SK-N-SH (cell line): ENCODE results near the gene MED29. TPM values are rescaled to one million over a fixed set of nuclear protein-coding genes. Genes with fewer than 3 reads are reported as not detected.

Source experiments
- CTCF ChIA-PET: fragments of 300-600, 350-600 bp; formaldehyde crosslinking; extraction: SDS; loops from one replicate; lab custom pipeline; 2021; lab: Yijun Ruan, JAX
- POLR2A ChIA-PET: fragments of 350-600 bp; sonication (Branson Sonifier 250); formaldehyde crosslinking; extraction: SDS; loops from one replicate; lab custom pipeline; 2020; ENCODE audit warnings: antibody characterized with exemption, inconsistent platforms; lab: Yijun Ruan, JAX
- DNase-seq: peaks from one replicate; pipeline ENCODE4 v3.0.0; 2012
- H2AFZ ChIP-seq: fragments of 200-600 bp; sonication (generic); 2 replicates; pipeline ENCODE4 v1.8.1; 2016; ENCODE audit warnings: antibody characterized with exemption, mild to moderate bottlenecking, low read depth
- H3F3A ChIP-seq: fragments of 200-600 bp; sonication (generic); replicated peaks from 2 replicates; pipeline ENCODE3; 2016; ENCODE audit warnings: antibody characterized with exemption, mild to moderate bottlenecking; ENCODE audit not compliant: insufficient read depth
- H3K27ac ChIP-seq, 2 experiments: fragments of 200-500 bp in 1 of 2; fragments of 200-600 bp in 1 of 2; sonication (Bioruptor generic) in 1 of 2; sonication (generic), shearing (Covaris generic) in 1 of 2; 2 replicates each; pipeline versions ENCODE4 v1.5.1 to v1.6.1; 2014 to 2016; ENCODE audit warnings: low read depth in 2 of 2, inconsistent platforms in 1 of 2, low read length in 1 of 2, mild to moderate bottlenecking in 1 of 2, mixed read lengths in 1 of 2
- H3K27me3 ChIP-seq: fragments of 200-600 bp; sonication (generic), shearing (Covaris generic); 2 replicates; pipeline ENCODE4 v1.6.1; 2016; ENCODE audit warnings: mixed run types; ENCODE audit not compliant: insufficient read depth
- H3K36me3 ChIP-seq, 2 experiments: fragments of 200-500 bp in 1 of 2; fragments of 200-600 bp in 1 of 2; sonication (Bioruptor generic) in 1 of 2; sonication (generic) in 1 of 2; replicated peaks in 1 of 2; 2 replicates each; pipeline versions ENCODE3 to v1.5.1; 2014 to 2016; ENCODE audit warnings: low read length in 1 of 2, mild to moderate bottlenecking in 1 of 2; ENCODE audit not compliant: insufficient read depth in 2 of 2, control insufficient read depth in 1 of 2
- H3K4me1 ChIP-seq, 2 experiments: fragments of 200-500 bp in 1 of 2; fragments of 200-600 bp in 1 of 2; sonication (Bioruptor generic) in 1 of 2; sonication (generic), shearing (Covaris generic) in 1 of 2; 2 replicates each; pipeline versions ENCODE4 v1.5.1 to v1.6.1; 2014 to 2016; ENCODE audit warnings: low read depth in 1 of 2, low read length in 1 of 2, mixed run types in 1 of 2; ENCODE audit not compliant: insufficient read depth in 2 of 2, control insufficient read depth in 1 of 2
- H3K4me2 ChIP-seq: fragments of 200-600 bp; sonication (generic), shearing (Covaris generic); 2 replicates; pipeline ENCODE4 v1.6.1; 2017; ENCODE audit warnings: mixed run types
- H3K4me3 ChIP-seq, 2 experiments: fragments of 200-500 bp in 1 of 2; fragments of 200-600 bp in 1 of 2; sonication (Bioruptor generic) in 1 of 2; sonication (generic), shearing (Covaris generic) in 1 of 2; 2 replicates each; pipeline versions ENCODE4 v1.5.1 to v1.8.1; 2014 to 2016; ENCODE audit warnings: low read depth in 2 of 2, inconsistent platforms in 1 of 2, low read length in 1 of 2, mild to moderate bottlenecking in 1 of 2, mixed read lengths in 1 of 2, moderate library complexity in 1 of 2
- H3K79me2 ChIP-seq: fragments of 200-600 bp; sonication (generic); 2 replicates; pipeline ENCODE4 v1.8.1; 2017; ENCODE audit warnings: mild to moderate bottlenecking; ENCODE audit not compliant: insufficient read depth
- H3K9ac ChIP-seq: fragments of 200-600 bp; sonication (generic); 2 replicates; pipeline ENCODE4 v1.6.1; 2017; ENCODE audit warnings: mixed run types
- H3K9me2 ChIP-seq: fragments of 200-600 bp; sonication (generic); 2 replicates; pipeline ENCODE4 v1.6.1; 2017; ENCODE audit warnings: mixed run types
- H3K9me3 ChIP-seq: fragments of 200-600 bp; sonication (generic); 2 replicates; pipeline ENCODE4 v1.6.1; 2017; ENCODE audit warnings: mixed run types, mild to moderate bottlenecking, moderate library complexity
- H4K20me1 ChIP-seq: fragments of 200-600 bp; sonication (generic); 2 replicates; pipeline ENCODE4 v1.6.1; 2017; ENCODE audit warnings: mild to moderate bottlenecking, mixed run types; ENCODE audit not compliant: insufficient read depth
- CHD2 ChIP-seq: fragments of 150-350 bp; IDR thresholded peaks from 2 replicates; pipeline ENCODE4 v1.6.1; 2018; ENCODE audit warnings: low read length; ENCODE audit not compliant: partially characterized antibody
- ELF1 ChIP-seq: IDR thresholded peaks from 2 replicates; pipeline ENCODE4 v1.4.0; 2012
- EZH2phosphoT487 ChIP-seq: fragments of 200-600 bp; sonication (generic); IDR thresholded peaks from 2 replicates; pipeline ENCODE4 v1.6.1; 2017; ENCODE audit warnings: low read depth, mixed run types, mild to moderate bottlenecking, antibody characterized with exemption, moderate library complexity, borderline replicate concordance
- FOXM1 ChIP-seq: IDR thresholded peaks from 2 replicates; pipeline ENCODE4 v1.4.0; 2012; ENCODE audit warnings: low read depth, mild to moderate bottlenecking
- POLR2AphosphoS5 ChIP-seq: IDR thresholded peaks from 2 replicates; pipeline ENCODE4 v1.6.1; 2012; ENCODE audit warnings: low read depth, low read length
- SIN3A ChIP-seq: IDR thresholded peaks from 2 replicates; pipeline ENCODE4 v1.6.1; 2012; ENCODE audit warnings: low read depth, mild to moderate bottlenecking, low read length, moderate library complexity, borderline replicate concordance
- SMC3 ChIP-seq: IDR thresholded peaks from 2 replicates; pipeline ENCODE4 v1.6.1; 2012; ENCODE audit warnings: low read depth, low read length, improper control_type of control experiment
- TCF12 ChIP-seq: IDR thresholded peaks from 2 replicates; pipeline ENCODE4 v1.4.0; 2012
- WGBS: methylation state at CpG from one replicate; pipeline ENCODE4 v1.1.6; 2017; ENCODE audit warnings: low lambda C conversion rate; 5-methylcytosine and 5-hydroxymethylcytosine counted together
- polyA plus RNA-seq, 3 experiments: library from polyadenylated mRNA; depleted of rRNA; stranded (reverse); fragments of >200 nt; gene quantifications; 2 replicates each; pipeline ENCODE4 v1.2.3, GENCODE V29; 2012
- TF ChIP-seq, protein P1 (sequence below): IDR thresholded peaks from 2 replicates; pipeline ENCODE4 v1.6.1; 2012; ENCODE audit warnings: mild to moderate bottlenecking, low read depth, low read length, moderate library complexity
- TF ChIP-seq, protein P2 (sequence below): IDR thresholded peaks from 2 replicates; pipeline ENCODE4; 2012
- TF ChIP-seq, protein P3 (sequence below): IDR thresholded peaks from 2 replicates; pipeline ENCODE4 v1.4.0; 2012; ENCODE audit warnings: low read depth, borderline replicate concordance

The MED29 gene
- polyA plus RNA-seq, 1 of the 3 experiments (the other 2 are of a cell fraction): 32.0 TPM

DNA sequence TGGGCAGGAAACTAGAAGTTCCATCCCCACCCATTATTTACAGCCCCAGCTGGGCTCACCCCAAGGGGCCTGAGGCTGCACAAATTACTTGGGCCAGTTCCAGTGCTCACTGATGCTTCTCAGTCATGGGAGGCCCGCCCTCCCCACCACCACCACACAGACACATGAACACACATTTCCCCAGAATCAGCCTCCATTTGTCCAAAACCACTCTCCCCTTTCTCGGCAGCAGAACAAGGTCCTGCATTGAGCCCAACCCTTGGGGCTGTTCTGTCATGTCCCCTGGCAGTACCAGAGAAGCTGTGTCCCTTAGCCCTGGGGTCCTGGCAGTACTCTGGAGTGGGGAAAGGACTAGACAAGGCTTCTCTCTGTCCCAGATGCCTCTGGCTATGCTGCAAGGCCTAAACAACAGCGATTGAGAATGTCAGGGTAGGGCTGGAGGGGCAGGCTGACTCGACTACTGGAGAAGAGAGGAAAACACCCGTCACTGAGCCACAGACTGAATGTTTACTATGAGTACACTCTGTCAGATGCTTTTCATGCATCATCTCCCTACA lies 27.2 kb upstream of the MED29 start (continued):
- TF ChIP-seq ELF1 (no peak), FOXM1 (no peak), POLR2AphosphoS5 (no peak), SMC3 (no peak), CHD2 (no peak)
- TF ChIP-seq, protein P1, sequence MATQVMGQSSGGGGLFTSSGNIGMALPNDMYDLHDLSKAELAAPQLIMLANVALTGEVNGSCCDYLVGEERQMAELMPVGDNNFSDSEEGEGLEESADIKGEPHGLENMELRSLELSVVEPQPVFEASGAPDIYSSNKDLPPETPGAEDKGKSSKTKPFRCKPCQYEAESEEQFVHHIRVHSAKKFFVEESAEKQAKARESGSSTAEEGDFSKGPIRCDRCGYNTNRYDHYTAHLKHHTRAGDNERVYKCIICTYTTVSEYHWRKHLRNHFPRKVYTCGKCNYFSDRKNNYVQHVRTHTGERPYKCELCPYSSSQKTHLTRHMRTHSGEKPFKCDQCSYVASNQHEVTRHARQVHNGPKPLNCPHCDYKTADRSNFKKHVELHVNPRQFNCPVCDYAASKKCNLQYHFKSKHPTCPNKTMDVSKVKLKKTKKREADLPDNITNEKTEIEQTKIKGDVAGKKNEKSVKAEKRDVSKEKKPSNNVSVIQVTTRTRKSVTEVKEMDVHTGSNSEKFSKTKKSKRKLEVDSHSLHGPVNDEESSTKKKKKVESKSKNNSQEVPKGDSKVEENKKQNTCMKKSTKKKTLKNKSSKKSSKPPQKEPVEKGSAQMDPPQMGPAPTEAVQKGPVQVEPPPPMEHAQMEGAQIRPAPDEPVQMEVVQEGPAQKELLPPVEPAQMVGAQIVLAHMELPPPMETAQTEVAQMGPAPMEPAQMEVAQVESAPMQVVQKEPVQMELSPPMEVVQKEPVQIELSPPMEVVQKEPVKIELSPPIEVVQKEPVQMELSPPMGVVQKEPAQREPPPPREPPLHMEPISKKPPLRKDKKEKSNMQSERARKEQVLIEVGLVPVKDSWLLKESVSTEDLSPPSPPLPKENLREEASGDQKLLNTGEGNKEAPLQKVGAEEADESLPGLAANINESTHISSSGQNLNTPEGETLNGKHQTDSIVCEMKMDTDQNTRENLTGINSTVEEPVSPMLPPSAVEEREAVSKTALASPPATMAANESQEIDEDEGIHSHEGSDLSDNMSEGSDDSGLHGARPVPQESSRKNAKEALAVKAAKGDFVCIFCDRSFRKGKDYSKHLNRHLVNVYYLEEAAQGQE: no peak
- TF ChIP-seq, all 33 proteins: peak for 0

DNA sequence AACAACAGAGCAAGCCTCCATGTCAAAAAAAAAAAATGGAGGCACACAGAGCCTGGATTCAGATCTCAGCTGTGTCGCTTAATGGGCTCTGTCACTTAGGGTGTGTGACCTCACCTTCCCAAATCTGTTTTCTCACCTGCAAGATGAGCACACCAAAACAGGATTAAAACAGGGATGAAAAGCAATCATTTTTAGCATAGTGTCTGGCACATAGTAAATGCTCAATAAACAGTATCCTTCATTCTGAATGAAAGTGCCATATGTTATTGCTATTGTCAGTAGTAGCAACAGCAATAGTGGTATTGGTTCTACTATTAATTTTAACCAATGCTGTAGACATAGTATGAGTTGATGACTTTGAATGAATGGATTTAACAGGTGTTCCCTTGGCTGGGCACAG lies 25.6 kb upstream of the MED29 start:
- Histone ChIP-seq H3K4me3 (no peak overlapping the region), H4K20me1 (no peaks in the 10 kb centered on the region; the same call in 1 of the 2 replicates), H3K9me3 (no peaks in the 10 kb centered on the region), H3K79me2 (no peaks in the 10 kb centered on the region; the same call in 1 of the 2 replicates), H3F3A (peaks cover 12% of the 10 kb centered on the region), H3K4me1 (peaks cover 7 to 9% of the 10 kb centered on the region in 2 experiments; a peak in 2 of 4 replicates), H2AFZ (no peak overlapping the region), H3K9ac (no peak overlapping the region), H3K27me3 (no peaks in the 10 kb centered on the region), H3K27ac (no peak overlapping the region), H3K9me2 (no peaks in the 10 kb centered on the region), H3K36me3 (peaks cover 7 to 42% of the 10 kb centered on the region in 2 experiments), H3K4me2 (no peak overlapping the region)
- TF ChIP-seq SIN3A (no peak), POLR2AphosphoS5 (no peak), EZH2phosphoT487 (no peak), TCF12 (no peak), FOXM1 (no peak), ELF1 (no peak)
- TF ChIP-seq, protein P2, sequence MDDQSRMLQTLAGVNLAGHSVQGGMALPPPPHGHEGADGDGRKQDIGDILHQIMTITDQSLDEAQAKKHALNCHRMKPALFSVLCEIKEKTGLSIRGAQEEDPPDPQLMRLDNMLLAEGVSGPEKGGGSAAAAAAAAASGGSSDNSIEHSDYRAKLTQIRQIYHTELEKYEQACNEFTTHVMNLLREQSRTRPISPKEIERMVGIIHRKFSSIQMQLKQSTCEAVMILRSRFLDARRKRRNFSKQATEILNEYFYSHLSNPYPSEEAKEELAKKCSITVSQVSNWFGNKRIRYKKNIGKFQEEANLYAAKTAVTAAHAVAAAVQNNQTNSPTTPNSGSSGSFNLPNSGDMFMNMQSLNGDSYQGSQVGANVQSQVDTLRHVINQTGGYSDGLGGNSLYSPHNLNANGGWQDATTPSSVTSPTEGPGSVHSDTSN: no peak
- TF ChIP-seq, protein P1: no peak
- TF ChIP-seq, protein P3, sequence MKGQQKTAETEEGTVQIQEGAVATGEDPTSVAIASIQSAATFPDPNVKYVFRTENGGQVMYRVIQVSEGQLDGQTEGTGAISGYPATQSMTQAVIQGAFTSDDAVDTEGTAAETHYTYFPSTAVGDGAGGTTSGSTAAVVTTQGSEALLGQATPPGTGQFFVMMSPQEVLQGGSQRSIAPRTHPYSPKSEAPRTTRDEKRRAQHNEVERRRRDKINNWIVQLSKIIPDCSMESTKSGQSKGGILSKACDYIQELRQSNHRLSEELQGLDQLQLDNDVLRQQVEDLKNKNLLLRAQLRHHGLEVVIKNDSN: no peak
- DNase-seq: no peak
- POLR2A ChIA-PET: no interaction called here
- CTCF ChIA-PET: interaction anchor here (1.0 kb wide), 1 partner anchor 153 kb away, joined by 3 read pairs; no protein-coding TSS in a partner anchor
- 100% methylated on average over 1 of the region's 1 CpG for WGBS
